HEK293 (cell line): Measurements from ENCODE around the gene TCERG1L.

ENCODE experiments used
- CTCF ChIA-PET: fragments of 350-600 bp; formaldehyde crosslinking; extraction: SDS; loops from one replicate; lab custom pipeline; 2021; ENCODE audit warnings: antibody characterized with exemption; lab: Yijun Ruan, JAX
- POLR2A ChIA-PET: fragments of 300-600 bp; formaldehyde crosslinking; extraction: SDS; loops from one replicate; lab custom pipeline; 2020; ENCODE audit warnings: antibody characterized with exemption, inconsistent platforms; lab: Yijun Ruan, JAX
- H3K27ac ChIP-seq: fragments of 200-500 bp; sonication (Bioruptor generic); 2 replicates; pipeline ENCODE4 v1.5.1; 2014; ENCODE audit warnings: low read depth, low read length, control low read depth, inconsistent platforms; ENCODE audit errors: extremely low read depth
- H3K36me3 ChIP-seq, 2 experiments: fragments of 200-500 bp in 1 of 2; sonication (Bioruptor generic) in 1 of 2; 1 replicate in 1 of 2; 2 replicates in 1 of 2; pipeline ENCODE4 v1.5.1; 2014 to 2017; ENCODE audit warnings: inconsistent platforms in 2 of 2, low read length in 2 of 2; ENCODE audit not compliant: control insufficient read depth in 2 of 2, insufficient read depth in 1 of 2
- H3K4me1 ChIP-seq: fragments of 200-500 bp; sonication (Bioruptor generic); 2 replicates; pipeline ENCODE4 v1.5.1; 2014; ENCODE audit warnings: mild to moderate bottlenecking, low read length, inconsistent platforms; ENCODE audit not compliant: control insufficient read depth, insufficient read depth
- H3K4me3 ChIP-seq: 2 replicates; pipeline ENCODE4 v1.5.1; 2011; ENCODE audit warnings: low read depth, mild to moderate bottlenecking, control low read depth, low read length, moderate library complexity
- H3K9me3 ChIP-seq: fragments of 200-500 bp; sonication (Bioruptor generic); 2 replicates; pipeline ENCODE4 v1.5.1; 2014; ENCODE audit warnings: low read depth, low read length, inconsistent platforms; ENCODE audit not compliant: control insufficient read depth, insufficient read depth
- ATF2 ChIP-seq: fragments of 450-650 bp; formaldehyde crosslinking; IDR thresholded peaks from 2 replicates; pipeline ENCODE4 v1.5.1; 2016; ENCODE audit warnings: missing biosample characterization, missing genetic modification characterization, low read depth
- BCL11B ChIP-seq: fragments of 450-650 bp; formaldehyde crosslinking; IDR thresholded peaks from 2 replicates; pipeline ENCODE4 v1.5.1; 2016; ENCODE audit warnings: low read depth, missing biosample characterization, missing genetic modification characterization
- GFI1B ChIP-seq: fragments of 450-650 bp; formaldehyde crosslinking; IDR thresholded peaks from 2 replicates; pipeline ENCODE4 v1.5.1; 2016; ENCODE audit warnings: missing biosample characterization, missing genetic modification characterization
- GLI4 ChIP-seq: fragments of 450-650 bp; formaldehyde crosslinking; IDR thresholded peaks from 2 replicates; pipeline ENCODE4 v1.5.1; 2016; ENCODE audit warnings: missing biosample characterization, missing genetic modification characterization
- HOXC10 ChIP-seq: sonication (generic); formaldehyde crosslinking; IDR thresholded peaks from 2 replicates; pipeline ENCODE4 v1.8.1; 2023; ENCODE audit warnings: mild to moderate bottlenecking, missing genetic modification reagents
- IKZF3 ChIP-seq: fragments of 450-650 bp; IDR thresholded peaks from 2 replicates; pipeline ENCODE4 v1.5.0; 2018; ENCODE audit warnings: missing biosample characterization, mild to moderate bottlenecking, missing genetic modification characterization, moderate library complexity
- SP2 ChIP-seq: fragments of 450-650 bp; formaldehyde crosslinking; IDR thresholded peaks from 2 replicates; pipeline ENCODE4 v1.5.1; 2016; ENCODE audit warnings: missing biosample characterization, missing genetic modification characterization
- ZBTB26 ChIP-seq: fragments of 450-650 bp; formaldehyde crosslinking; optimal IDR thresholded peaks from 2 replicates; pipeline ENCODE3; 2016; ENCODE audit warnings: missing biosample characterization, mild to moderate bottlenecking, missing genetic modification characterization
- ZBTB6 ChIP-seq: fragments of 450-650 bp; formaldehyde crosslinking; IDR thresholded peaks from 2 replicates; pipeline ENCODE4 v1.5.1; 2017; ENCODE audit warnings: missing biosample characterization, missing genetic modification characterization
- ZFHX2 ChIP-seq: fragments of 450-650 bp; formaldehyde crosslinking; conservative IDR thresholded peaks from 2 replicates; pipeline ENCODE4 v1.5.1; 2016; ENCODE audit warnings: missing biosample characterization, missing genetic modification characterization
- ZIC2 ChIP-seq: fragments of 450-650 bp; formaldehyde crosslinking; IDR thresholded peaks from 2 replicates; pipeline ENCODE4 v1.5.1; 2016; ENCODE audit warnings: missing biosample characterization, missing genetic modification characterization
- ZNF16 ChIP-seq: fragments of 450-650 bp; formaldehyde crosslinking; IDR thresholded peaks from 2 replicates; pipeline ENCODE4 v1.5.1; 2016; ENCODE audit warnings: low read depth, missing biosample characterization, missing genetic modification characterization
- ZNF19 ChIP-seq: fragments of 450-650 bp; formaldehyde crosslinking; IDR thresholded peaks from 2 replicates; pipeline ENCODE4; 2016; ENCODE audit warnings: missing biosample characterization, missing genetic modification characterization, low read depth
- ZNF2 ChIP-seq: fragments of 450-650 bp; formaldehyde crosslinking; IDR thresholded peaks from 2 replicates; pipeline ENCODE4 v1.5.1; 2016; ENCODE audit warnings: missing biosample characterization, missing genetic modification characterization
- ZNF202 ChIP-seq: fragments of 450-650 bp; formaldehyde crosslinking; IDR thresholded peaks from 2 replicates; pipeline ENCODE4 v1.5.1; 2016; ENCODE audit warnings: missing biosample characterization, missing genetic modification characterization, borderline replicate concordance
- ZNF24 ChIP-seq: fragments of 450-650 bp; formaldehyde crosslinking; IDR thresholded peaks from 2 replicates; pipeline ENCODE4 v1.5.1; 2016; ENCODE audit warnings: missing biosample characterization, missing genetic modification characterization
- ZNF26 ChIP-seq: fragments of 450-650 bp; formaldehyde crosslinking; IDR thresholded peaks from 2 replicates; pipeline ENCODE4 v1.5.1; 2016; ENCODE audit warnings: missing biosample characterization, missing genetic modification characterization
- ZNF350 ChIP-seq: fragments of 450-650 bp; formaldehyde crosslinking; IDR thresholded peaks from 2 replicates; pipeline ENCODE4 v1.5.0; 2017; ENCODE audit warnings: missing biosample characterization, mild to moderate bottlenecking, missing genetic modification characterization
- ZNF394 ChIP-seq: fragments of 450-650 bp; formaldehyde crosslinking; IDR thresholded peaks from 2 replicates; pipeline ENCODE4 v1.5.1; 2016; ENCODE audit warnings: missing biosample characterization, missing genetic modification characterization, mild to moderate bottlenecking, moderate library complexity, borderline replicate concordance
- ZNF416 ChIP-seq: fragments of 450-650 bp; formaldehyde crosslinking; IDR thresholded peaks from 2 replicates; pipeline ENCODE4 v1.5.1; 2016; ENCODE audit warnings: missing biosample characterization, missing genetic modification characterization
- ZNF544 ChIP-seq: fragments of 450-650 bp; formaldehyde crosslinking; IDR thresholded peaks from 2 replicates; pipeline ENCODE4 v1.5.0; 2017; ENCODE audit warnings: missing biosample characterization, missing genetic modification characterization
- ZNF571 ChIP-seq: fragments of 450-650 bp; formaldehyde crosslinking; IDR thresholded peaks from 2 replicates; pipeline ENCODE4 v1.5.0; 2017; ENCODE audit warnings: missing biosample characterization, missing genetic modification characterization
- ZNF707 ChIP-seq: fragments of 450-650 bp; formaldehyde crosslinking; IDR thresholded peaks from 2 replicates; pipeline ENCODE4 v1.5.1; 2016; ENCODE audit warnings: missing biosample characterization, missing genetic modification characterization
- ZNF768 ChIP-seq: fragments of 450-650 bp; formaldehyde crosslinking; IDR thresholded peaks from 2 replicates; pipeline ENCODE4 v1.5.1; 2018; ENCODE audit warnings: missing biosample characterization, mild to moderate bottlenecking, missing genetic modification characterization
- ZNF830 ChIP-seq: fragments of 450-650 bp; IDR thresholded peaks from 2 replicates; pipeline ENCODE4 v1.5.0; 2018; ENCODE audit warnings: missing biosample characterization, missing genetic modification characterization, low read depth, mild to moderate bottlenecking, moderate library complexity
- ZXDB ChIP-seq: fragments of 450-650 bp; formaldehyde crosslinking; IDR thresholded peaks from 2 replicates; pipeline ENCODE4 v1.5.1; 2016; ENCODE audit warnings: missing biosample characterization, missing genetic modification characterization

Gene TCERG1L

GRCh38 chr10:131083915-131084790 lies 227.4 kb downstream of the TCERG1L start (continued):
- TF ChIP-seq ZNF768 (no peak), SP2 (tag by site-specific recombination) (no peak), ZNF202 (tag by site-specific recombination) (no peak), HOXC10 (CRISPR knock-in tag) (no peak), ZXDB (tag by site-specific recombination) (no peak), ZBTB6 (tag by site-specific recombination) (no peak), ZNF19 (tag by site-specific recombination) (no peak), BCL11B (tag by site-specific recombination) (no peak), ZNF394 (no peak)

- H3K36me3 ChIP-seq, result no peaks in the 10 kb centered on the region
- TF ChIP-seq ZNF16 (tag by site-specific recombination) (no peak), ZNF26 (tag by site-specific recombination) (no peak), IKZF3 (tag by site-specific recombination) (no peak), ZNF544 (tag by site-specific recombination) (no peak), ZBTB26 (tag by site-specific recombination) (no peak), ZNF24 (no peak), ZNF416 (tag by site-specific recombination) (no peak), ZNF350 (tag by site-specific recombination) (no peak), ZNF707 (tag by site-specific recombination) (no peak), ZNF2 (tag by site-specific recombination) (no peak), ZIC2 (no peak), ATF2 (tag by site-specific recombination) (no peak), GFI1B (tag by site-specific recombination) (no peak), ZNF571 (tag by site-specific recombination) (no peak), ZNF202 (tag by site-specific recombination) (no peak), ZFHX2 (tag by site-specific recombination) (no peak), ZNF830 (no peak), GLI4 (tag by site-specific recombination) (no peak)
- no peaks in the 10 kb centered on the region for H3K9me3 ChIP-seq
- CTCF ChIA-PET, result no interaction called here
- no peak overlapping the region for H3K4me3 ChIP-seq
- H3K27ac ChIP-seq, result no peak overlapping the region
- no peaks in the 10 kb centered on the region for H3K4me1 ChIP-seq
- POLR2A ChIA-PET, result no interaction called here
Measured at GRCh38 chr10:131082991-131083481, 228.5 kb downstream of the TCERG1L start.
